KOPT-K1 (cell line): ENCODE data around the gene CUBN.

Source experiments
- H3K27ac ChIP-seq: fragments of 200-600 bp; sonication (generic); 2 replicates; pipeline ENCODE4 v1.5.1; 2016; ENCODE audit warnings: antibody characterized with exemption, mild to moderate bottlenecking, low read depth, low read length; ENCODE audit not compliant: poor library complexity, severe bottlenecking
- H3K36me3 ChIP-seq: fragments of 200-600 bp; sonication (generic); 2 replicates; pipeline ENCODE4 v1.5.1; 2017; ENCODE audit warnings: antibody characterized with exemption, mild to moderate bottlenecking, low read length, moderate library complexity; ENCODE audit not compliant: insufficient read depth
- H3K9me3 ChIP-seq: fragments of 200-600 bp; sonication (generic); 2 replicates; pipeline ENCODE4 v1.5.1; 2017; ENCODE audit warnings: antibody characterized with exemption, low read length, mild to moderate bottlenecking; ENCODE audit not compliant: insufficient read depth, poor library complexity, severe bottlenecking

CUBN gene

GRCh38 chr10:17031637-17032635 is 97.7 kb downstream of the CUBN start:
- Histone ChIP-seq H3K9me3 (no peaks in the 10 kb centered on the region), H3K36me3 (no peaks in the 10 kb centered on the region), H3K27ac (peak overlapping the region; percentile 68)

- H3K9me3 ChIP-seq, result no peaks in the 10 kb centered on the region
- no peaks in the 10 kb centered on the region for H3K36me3 ChIP-seq
- peak overlapping the region; percentile 87 for H3K27ac ChIP-seq
Measured at GRCh38 chr10:17029581-17030271, 99.9 kb downstream of the CUBN start.

- peak overlapping the region; percentile 87 for H3K27ac ChIP-seq
- H3K9me3 ChIP-seq, result no peaks in the 10 kb centered on the region
- H3K36me3 ChIP-seq, result no peaks in the 10 kb centered on the region
Measured at GRCh38 chr10:17029239-17029580, 100.4 kb downstream of the CUBN start.

- Histone ChIP-seq H3K9me3 (no peaks in the 10 kb centered on the region), H3K27ac (peak overlapping the region; percentile 87), H3K36me3 (no peaks in the 10 kb centered on the region)
Measured at GRCh38 chr10:17028798-17029197, 100.8 kb downstream of the CUBN start.

GRCh38 chr10:17026686-17027485 is 102.7 kb downstream of the CUBN start:
- Histone ChIP-seq H3K9me3 (no peaks in the 10 kb centered on the region), H3K27ac (peak overlapping the region; percentile 36), H3K36me3 (no peaks in the 10 kb centered on the region)

- Histone ChIP-seq H3K9me3 (no peaks in the 10 kb centered on the region), H3K36me3 (no peaks in the 10 kb centered on the region), H3K27ac (peak overlapping the region; percentile 88)
Measured at GRCh38 chr10:17025444-17026295, 103.9 kb downstream of the CUBN start.

GRCh38 chr10:17024461-17024860 is 105.2 kb downstream of the CUBN start:
- H3K36me3 ChIP-seq, result no peaks in the 10 kb centered on the region
- H3K9me3 ChIP-seq, result no peaks in the 10 kb centered on the region
- H3K27ac ChIP-seq, result peak overlapping the region; percentile 88

- no peaks in the 10 kb centered on the region for H3K36me3 ChIP-seq
- H3K9me3 ChIP-seq, result no peaks in the 10 kb centered on the region
- H3K27ac ChIP-seq, result peak overlapping the region; percentile 88
Measured at GRCh38 chr10:17023386-17024298, 106.0 kb downstream of the CUBN start.

- no peaks in the 10 kb centered on the region for H3K36me3 ChIP-seq
- H3K27ac ChIP-seq, result peak overlapping the region; percentile 88
- H3K9me3 ChIP-seq, result peaks cover 5% of the 10 kb centered on the region
Measured at GRCh38 chr10:17022896-17023295, 106.7 kb downstream of the CUBN start.

GRCh38 chr10:17022466-17022825 is 107.2 kb downstream of the CUBN start:
- peak overlapping the region; percentile 88 for H3K27ac ChIP-seq
- H3K36me3 ChIP-seq, result no peaks in the 10 kb centered on the region

GRCh38 chr10:17021656-17022465 is 107.8 kb downstream of the CUBN start:
- Histone ChIP-seq H3K27ac (no peak overlapping the region), H3K9me3 (peaks cover 5% of the 10 kb centered on the region), H3K36me3 (no peaks in the 10 kb centered on the region)

More at GRCh38 chr10:17022466-17022825, 107.2 kb downstream of the CUBN start:
- H3K9me3 ChIP-seq, result peaks cover 5% of the 10 kb centered on the region

- H3K36me3 ChIP-seq, result no peaks in the 10 kb centered on the region
- no peak overlapping the region for H3K27ac ChIP-seq
- peaks cover 5% of the 10 kb centered on the region for H3K9me3 ChIP-seq
Measured at GRCh38 chr10:17019696-17020095, 109.9 kb downstream of the CUBN start.
